HepG2 (cell line): ENCODE data around the gene SRRM3. TPM values are rescaled to one million over a fixed set of nuclear protein-coding genes. Genes with fewer than 3 reads are reported as not detected.

ENCODE experiments used
- BCL6 ChIP-seq: IDR thresholded peaks from 2 replicates; pipeline ENCODE4 v1.6.1; 2016; ENCODE audit warnings: missing genetic modification reagents, missing compliant biosample characterization
- ESRRA ChIP-seq: sonication (generic); formaldehyde crosslinking; IDR thresholded peaks from 2 replicates; pipeline ENCODE4 v1.5.1; 2020; ENCODE audit warnings: mild to moderate bottlenecking, low read depth, missing genetic modification reagents
- FOXP1 ChIP-seq, 2 experiments: fragments of 450-650 bp in 1 of 2; IDR thresholded peaks; 2 replicates each; pipeline ENCODE4 v1.6.1; 2017 to 2018; ENCODE audit warnings: antibody characterized with exemption in 1 of 2
- IRX3 ChIP-seq: sonication (generic); formaldehyde crosslinking; IDR thresholded peaks from 2 replicates; pipeline ENCODE4 v1.8.1; 2023; ENCODE audit warnings: mild to moderate bottlenecking, low read depth, missing genetic modification reagents, borderline replicate concordance
- KDM6A ChIP-seq: IDR thresholded peaks from 2 replicates; pipeline ENCODE4 v1.6.1; 2016; ENCODE audit warnings: low read depth
- MXD1 ChIP-seq: sonication (generic); formaldehyde crosslinking; IDR thresholded peaks from 2 replicates; pipeline ENCODE4 v1.4.0; 2020; ENCODE audit warnings: mild to moderate bottlenecking, missing genetic modification reagents
- NR2F1 ChIP-seq, 2 experiments: fragments of 450-650 bp in 1 of 2; formaldehyde crosslinking in 1 of 2; IDR thresholded peaks; 2 replicates each; pipeline versions ENCODE4 v1.5.0 to v1.6.1; 2016 to 2020; ENCODE audit warnings: mild to moderate bottlenecking in 1 of 2, missing compliant biosample characterization in 1 of 2, missing genetic modification reagents in 1 of 2, moderate library complexity in 1 of 2
- PHF21A ChIP-seq: sonication (generic); formaldehyde crosslinking; IDR thresholded peaks from 2 replicates; pipeline ENCODE4 v1.5.0; 2020; ENCODE audit warnings: mild to moderate bottlenecking, missing genetic modification reagents
- SOX13 ChIP-seq, 3 experiments: fragments of 450-650 bp in 1 of 3; sonication (generic) in 1 of 3; formaldehyde crosslinking in 1 of 3; IDR thresholded peaks in 2 of 3; conservative IDR thresholded peaks in 1 of 3; 2 replicates each; pipeline versions ENCODE4 v1.5.0 to v1.6.1; 2016 to 2020; ENCODE audit warnings: antibody characterized with exemption in 1 of 3, mild to moderate bottlenecking in 1 of 3, missing compliant biosample characterization in 1 of 3, missing genetic modification reagents in 1 of 3, moderate library complexity in 1 of 3
- TCF7 ChIP-seq: sonication (generic); IDR thresholded peaks from 2 replicates; pipeline ENCODE4 v1.6.1; 2016; ENCODE audit warnings: antibody characterized with exemption, low read depth
- ZBTB42 ChIP-seq: sonication (generic); formaldehyde crosslinking; IDR thresholded peaks from 2 replicates; pipeline ENCODE4 v1.5.0; 2020; ENCODE audit warnings: mild to moderate bottlenecking, missing genetic modification reagents
- ZNF160 ChIP-seq: sonication (generic); formaldehyde crosslinking; IDR thresholded peaks from 2 replicates; pipeline ENCODE4 v1.8.0; 2022; ENCODE audit warnings: mild to moderate bottlenecking, inconsistent platforms, missing genetic modification reagents
- ZNF317 ChIP-seq: sonication (generic); formaldehyde crosslinking; IDR thresholded peaks from 2 replicates; pipeline ENCODE4 v1.5.0; 2020; ENCODE audit warnings: mild to moderate bottlenecking, missing genetic modification reagents
- ZNF878 ChIP-seq: sonication (generic); formaldehyde crosslinking; IDR thresholded peaks from 2 replicates; pipeline ENCODE4 v1.8.1; 2023; ENCODE audit warnings: mild to moderate bottlenecking, missing genetic modification reagents, moderate library complexity
- polyA plus RNA-seq, 8 experiments: library from polyadenylated mRNA; depleted of rRNA in 3 of 8; stranded (reverse) in 7 of 8; unstranded in 1 of 8; fragments of >200 nt; fragmentation: Illumina TruSeq in 4 of 8; extraction: Trizol in 4 of 8; gene quantifications; 2 replicates each; pipeline versions ENCODE4 v1.2.1 to v1.2.3, GENCODE V29; 2011 to 2016; ENCODE audit warnings: low read depth in 4 of 8, missing spikeins in 1 of 8, mixed read lengths in 1 of 8; ENCODE audit not compliant: insufficient read depth in 1 of 8
- total RNA-seq, 5 experiments: library from RNA; depleted of rRNA; stranded (reverse); fragments of >200 nt; fragmentation: Illumina TruSeq; extraction: Trizol; gene quantifications; 2 replicates each; pipeline ENCODE4 v1.2.3, GENCODE V29; 2016; ENCODE audit warnings: low read depth in 1 of 5
- TF ChIP-seq, protein P1 (sequence below): IDR thresholded peaks from 2 replicates; pipeline ENCODE4 v1.6.1; 2016; ENCODE audit warnings: low read depth
- TF ChIP-seq, protein P2 (sequence below): IDR thresholded peaks from 2 replicates; pipeline ENCODE4 v1.6.1; 2016; ENCODE audit warnings: low read depth, control low read depth
- TF ChIP-seq, protein P3 (sequence below): IDR thresholded peaks from 2 replicates; pipeline ENCODE4 v1.6.1; 2012; ENCODE audit warnings: inconsistent platforms
- TF ChIP-seq, protein P4 (sequence below): sonication (generic); formaldehyde crosslinking; IDR thresholded peaks from 2 replicates; pipeline ENCODE4 v1.4.0; 2020; ENCODE audit warnings: missing genetic modification reagents, borderline replicate concordance

SRRM3 gene
- total and polyA plus RNA-seq, 2 of the 13 experiments (the other 11 are each of a cell fraction or from before 2014, with no cell fraction given) = 0.13 to 0.54 TPM

GRCh38 chr7:76247938-76248337, 46.2 kb downstream of the SRRM3 start (continued):
- TF ChIP-seq, protein P1, sequence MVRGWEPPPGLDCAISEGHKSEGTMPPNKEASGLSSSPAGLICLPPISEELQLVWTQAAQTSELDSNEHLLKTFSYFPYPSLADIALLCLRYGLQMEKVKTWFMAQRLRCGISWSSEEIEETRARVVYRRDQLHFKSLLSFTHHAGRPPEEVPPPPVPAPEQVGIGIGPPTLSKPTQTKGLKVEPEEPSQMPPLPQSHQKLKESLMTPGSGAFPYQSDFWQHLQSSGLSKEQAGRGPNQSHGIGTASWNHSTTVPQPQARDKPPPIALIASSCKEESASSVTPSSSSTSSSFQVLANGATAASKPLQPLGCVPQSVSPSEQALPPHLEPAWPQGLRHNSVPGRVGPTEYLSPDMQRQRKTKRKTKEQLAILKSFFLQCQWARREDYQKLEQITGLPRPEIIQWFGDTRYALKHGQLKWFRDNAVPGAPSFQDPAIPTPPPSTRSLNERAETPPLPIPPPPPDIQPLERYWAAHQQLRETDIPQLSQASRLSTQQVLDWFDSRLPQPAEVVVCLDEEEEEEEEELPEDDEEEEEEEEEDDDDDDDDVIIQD = 0 out of 2 replicates have a peak, but pooled peaks have one; percentile 23
- 0 out of 2 replicates have a peak, but pooled peaks have one; percentile 42 for TF ChIP-seq ZNF317 (CRISPR knock-in tag)
- TF ChIP-seq, protein P2, sequence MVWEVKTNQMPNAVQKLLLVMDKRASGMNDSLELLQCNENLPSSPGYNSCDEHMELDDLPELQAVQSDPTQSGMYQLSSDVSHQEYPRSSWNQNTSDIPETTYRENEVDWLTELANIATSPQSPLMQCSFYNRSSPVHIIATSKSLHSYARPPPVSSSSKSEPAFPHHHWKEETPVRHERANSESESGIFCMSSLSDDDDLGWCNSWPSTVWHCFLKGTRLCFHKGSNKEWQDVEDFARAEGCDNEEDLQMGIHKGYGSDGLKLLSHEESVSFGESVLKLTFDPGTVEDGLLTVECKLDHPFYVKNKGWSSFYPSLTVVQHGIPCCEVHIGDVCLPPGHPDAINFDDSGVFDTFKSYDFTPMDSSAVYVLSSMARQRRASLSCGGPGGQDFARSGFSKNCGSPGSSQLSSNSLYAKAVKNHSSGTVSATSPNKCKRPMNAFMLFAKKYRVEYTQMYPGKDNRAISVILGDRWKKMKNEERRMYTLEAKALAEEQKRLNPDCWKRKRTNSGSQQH (CRISPR knock-in tag) = peak; percentile 67; the same call in 1 of the 2 replicates
- TF ChIP-seq FOXP1 (IDR thresholded peaks at IDR 0.05) = no peak
- TF ChIP-seq FOXP1 (CRISPR knock-in tag; IDR thresholded peaks at IDR 0.05) = peak; percentile 46; the same call in 1 of the 2 replicates
- TF ChIP-seq TCF7 = peak; percentile 29; the same call in 1 of the 2 replicates
- TF ChIP-seq, protein P3, sequence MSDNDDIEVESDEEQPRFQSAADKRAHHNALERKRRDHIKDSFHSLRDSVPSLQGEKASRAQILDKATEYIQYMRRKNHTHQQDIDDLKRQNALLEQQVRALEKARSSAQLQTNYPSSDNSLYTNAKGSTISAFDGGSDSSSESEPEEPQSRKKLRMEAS = peak; percentile 46
- peak; percentile 82; the same call in 1 of the 2 replicates for TF ChIP-seq IRX3 (CRISPR knock-in tag)
- TF ChIP-seq ZNF160 = no peak
- peak; percentile 91 for TF ChIP-seq BCL6 (CRISPR knock-in tag)
- TF ChIP-seq ESRRA (CRISPR knock-in tag) = peak; percentile 88
- TF ChIP-seq NR2F1 (CRISPR knock-in tag; IDR thresholded peaks at IDR 0.05) = peak in 1 of 2 experiments; percentile 82; a peak in 1 of 4 replicates
- peak; percentile 89 for TF ChIP-seq ZBTB42 (CRISPR knock-in tag)
- TF ChIP-seq MXD1 (CRISPR knock-in tag) = peak; percentile 47; the same call in 1 of the 2 replicates
- TF ChIP-seq ZNF878 (CRISPR knock-in tag) = no peak
- 0 out of 2 replicates have a peak, but pooled peaks have one; percentile 41 for TF ChIP-seq KDM6A (CRISPR knock-in tag)
- TF ChIP-seq SOX13 (IDR thresholded peaks at IDR 0.05) = no peak
- TF ChIP-seq SOX13 (CRISPR knock-in tag; conservative IDR thresholded peaks at IDR 0.05 in 1 of 2, IDR thresholded peaks at IDR 0.05 in 1 of 2) = peak in 1 of 2 experiments; percentile 67; a peak in 2 of 4 replicates
- peak; percentile 65 for TF ChIP-seq PHF21A (CRISPR knock-in tag)
- TF ChIP-seq, protein P4, sequence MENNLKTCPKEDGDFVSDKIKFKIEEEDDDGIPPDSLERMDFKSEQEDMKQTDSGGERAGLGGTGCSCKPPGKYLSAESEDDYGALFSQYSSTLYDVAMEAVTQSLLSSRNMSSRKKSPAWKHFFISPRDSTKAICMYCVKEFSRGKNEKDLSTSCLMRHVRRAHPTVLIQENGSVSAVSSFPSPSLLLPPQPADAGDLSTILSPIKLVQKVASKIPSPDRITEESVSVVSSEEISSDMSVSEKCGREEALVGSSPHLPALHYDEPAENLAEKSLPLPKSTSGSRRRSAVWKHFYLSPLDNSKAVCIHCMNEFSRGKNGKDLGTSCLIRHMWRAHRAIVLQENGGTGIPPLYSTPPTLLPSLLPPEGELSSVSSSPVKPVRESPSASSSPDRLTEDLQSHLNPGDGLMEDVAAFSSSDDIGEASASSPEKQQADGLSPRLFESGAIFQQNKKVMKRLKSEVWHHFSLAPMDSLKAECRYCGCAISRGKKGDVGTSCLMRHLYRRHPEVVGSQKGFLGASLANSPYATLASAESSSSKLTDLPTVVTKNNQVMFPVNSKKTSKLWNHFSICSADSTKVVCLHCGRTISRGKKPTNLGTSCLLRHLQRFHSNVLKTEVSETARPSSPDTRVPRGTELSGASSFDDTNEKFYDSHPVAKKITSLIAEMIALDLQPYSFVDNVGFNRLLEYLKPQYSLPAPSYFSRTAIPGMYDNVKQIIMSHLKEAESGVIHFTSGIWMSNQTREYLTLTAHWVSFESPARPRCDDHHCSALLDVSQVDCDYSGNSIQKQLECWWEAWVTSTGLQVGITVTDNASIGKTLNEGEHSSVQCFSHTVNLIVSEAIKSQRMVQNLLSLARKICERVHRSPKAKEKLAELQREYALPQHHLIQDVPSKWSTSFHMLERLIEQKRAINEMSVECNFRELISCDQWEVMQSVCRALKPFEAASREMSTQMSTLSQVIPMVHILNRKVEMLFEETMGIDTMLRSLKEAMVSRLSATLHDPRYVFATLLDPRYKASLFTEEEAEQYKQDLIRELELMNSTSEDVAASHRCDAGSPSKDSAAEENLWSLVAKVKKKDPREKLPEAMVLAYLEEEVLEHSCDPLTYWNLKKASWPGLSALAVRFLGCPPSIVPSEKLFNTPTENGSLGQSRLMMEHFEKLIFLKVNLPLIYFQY (CRISPR knock-in tag) = no peak
